Cerebellar nuclear complex (tissue), 1 donor: Measurements from ENCODE around the gene WDR49.

Experiments
- DNase-seq, 2 experiments: peaks; one replicate each; lab custom pipeline; 2025; lab: John Stamatoyannopoulos, UW

Gene WDR49

DNA sequence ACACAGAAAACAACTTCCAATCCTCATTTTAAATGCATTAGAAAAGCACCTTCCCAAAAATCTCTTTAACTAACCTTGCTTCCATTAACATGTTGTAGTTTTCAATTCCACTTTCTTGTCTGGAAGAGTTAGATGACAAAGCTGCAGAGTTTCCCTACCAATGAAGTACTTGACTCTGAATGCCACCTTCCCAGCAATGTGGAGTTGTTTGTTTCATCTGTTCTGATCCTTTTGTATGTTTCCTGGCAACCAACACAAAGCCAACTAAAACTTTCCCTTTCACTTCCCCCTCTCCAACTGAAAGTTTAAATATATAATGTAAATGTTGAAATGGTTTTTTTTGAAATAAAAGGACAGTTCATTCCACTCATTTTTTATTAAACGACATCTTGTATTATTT lies at the start of gene WDR49:
Gene WDR49, minus strand, starts transcription at position 183 of the 400 bp plus-strand sequence. CDS start 517 bp downstream, outside the sequence.
- no peak for DNase-seq

DNA sequence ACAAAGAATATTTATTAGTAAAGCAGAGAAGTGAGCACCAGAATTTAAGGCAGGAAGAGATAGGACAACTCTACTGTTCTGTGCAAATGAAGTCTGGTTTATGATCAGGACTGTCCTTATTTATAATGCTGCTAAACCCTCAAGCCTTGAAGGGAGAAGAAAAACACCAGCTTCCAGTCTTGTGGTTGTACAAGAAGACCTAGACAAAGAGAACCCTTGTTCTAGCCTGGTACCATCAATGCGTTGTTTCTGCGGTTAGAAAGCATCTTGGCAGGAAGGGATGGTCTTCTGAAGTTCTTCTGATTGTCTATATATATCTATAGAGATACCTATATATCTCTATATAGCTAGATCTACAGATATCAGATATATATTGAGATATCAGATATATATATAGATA lies 47.2 kb upstream of the WDR49 start:
- no peak for DNase-seq

DNA sequence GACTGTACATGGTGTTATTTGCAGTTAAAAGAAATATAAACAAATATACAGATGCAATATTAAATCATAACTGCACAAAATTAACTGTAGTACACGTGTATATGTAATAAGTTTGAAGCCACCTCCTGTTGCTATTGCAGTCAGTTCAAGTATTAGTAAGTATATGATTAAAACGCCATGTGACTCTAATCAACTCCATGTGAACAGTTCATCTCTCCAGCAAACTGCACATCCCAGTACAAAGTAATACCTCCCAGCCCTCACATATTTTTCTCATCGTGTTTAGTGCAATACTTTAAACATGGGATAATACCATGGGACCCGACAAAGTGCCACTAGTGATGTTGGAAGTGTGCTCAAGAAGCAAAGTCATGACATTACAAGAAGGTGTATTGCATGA lies 46.3 kb upstream of the WDR49 start:
- DNase-seq = no peak

DNA sequence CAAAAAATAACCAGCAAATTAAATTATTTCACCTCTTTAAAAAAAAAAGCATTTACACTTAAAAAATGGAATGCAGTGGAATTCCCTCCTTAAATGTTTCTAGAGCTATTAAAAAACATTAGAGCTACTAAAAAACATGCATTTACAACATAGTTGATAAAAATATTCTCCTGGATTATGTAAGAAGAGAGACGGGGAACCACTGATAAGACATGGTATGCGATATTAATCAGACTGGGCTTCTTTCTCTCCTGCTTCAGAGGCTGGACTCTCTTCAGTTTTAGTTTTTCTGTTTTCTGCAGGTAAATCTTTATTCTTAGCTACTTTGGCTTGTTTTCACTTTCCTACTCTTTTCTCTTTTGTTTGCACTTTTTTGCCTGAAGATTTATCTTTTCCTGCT lies 40.4 kb upstream of the WDR49 start:
- DNase-seq = no peak

DNA sequence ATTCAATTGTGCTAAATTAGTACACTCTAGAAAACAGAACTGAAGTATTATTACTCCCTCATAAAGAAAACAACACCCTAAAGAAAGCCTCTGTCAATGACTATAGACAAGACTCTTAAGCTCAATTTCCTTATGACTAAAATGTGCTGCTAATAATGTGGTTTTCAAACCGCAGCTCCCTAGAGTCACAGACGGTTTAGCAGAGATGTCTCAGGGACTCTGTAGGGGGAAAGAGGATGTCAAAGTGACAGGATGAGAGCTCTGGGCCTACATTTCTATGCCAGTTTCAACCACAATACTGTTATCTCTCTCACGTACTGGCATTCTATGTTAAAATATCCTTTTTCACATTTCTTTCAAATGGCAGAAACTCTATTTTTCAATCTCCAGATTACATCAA lies 37.6 kb upstream of the WDR49 start:
- no peak for DNase-seq

DNA sequence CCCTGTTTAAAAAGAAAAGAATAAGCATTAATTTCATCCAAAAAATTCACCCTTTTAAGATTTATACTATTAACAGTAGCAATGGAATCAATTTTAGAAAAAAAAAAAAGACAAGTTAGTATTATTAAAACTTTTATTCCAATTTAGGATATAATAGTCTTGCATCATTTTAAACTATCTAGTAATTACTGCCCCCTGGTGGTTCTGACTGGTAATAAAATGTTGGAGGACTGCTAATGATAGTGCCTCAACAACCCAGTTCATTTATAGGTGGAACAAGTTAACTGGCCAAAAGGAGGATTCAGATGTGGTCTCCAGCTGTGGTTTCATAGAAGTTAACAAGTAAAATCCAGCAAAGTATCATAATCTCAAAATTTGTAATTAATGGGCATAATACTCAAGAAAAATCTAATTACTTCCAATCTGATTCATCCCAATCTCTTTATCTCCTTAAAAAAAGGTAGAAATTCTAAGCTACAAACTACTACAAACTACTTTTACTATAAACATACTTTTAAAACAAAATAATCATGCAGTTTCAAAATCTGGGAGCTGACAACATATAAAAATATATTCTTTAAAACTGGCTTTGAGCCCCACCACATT lies 30.7 kb upstream of the WDR49 start:
- no peak for DNase-seq

DNA sequence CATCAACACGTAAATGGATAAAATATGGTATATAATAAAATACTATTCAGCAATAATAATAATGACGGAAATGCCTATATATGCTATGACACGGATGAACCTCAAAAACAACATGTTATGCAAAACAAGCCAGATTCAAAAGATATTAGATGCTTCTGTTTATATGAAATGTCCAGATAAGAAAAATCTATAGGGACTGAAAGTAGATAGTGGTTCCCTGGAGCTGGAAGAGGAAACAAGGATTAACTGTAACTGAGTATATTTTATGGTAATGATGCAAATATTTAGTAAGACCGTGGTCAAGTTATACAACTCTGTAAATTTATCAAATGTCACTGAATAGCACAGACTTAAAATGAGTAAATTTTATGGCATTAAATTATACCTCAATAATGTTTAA lies 25.8 kb upstream of the WDR49 start:
- DNase-seq = no peak

DNA sequence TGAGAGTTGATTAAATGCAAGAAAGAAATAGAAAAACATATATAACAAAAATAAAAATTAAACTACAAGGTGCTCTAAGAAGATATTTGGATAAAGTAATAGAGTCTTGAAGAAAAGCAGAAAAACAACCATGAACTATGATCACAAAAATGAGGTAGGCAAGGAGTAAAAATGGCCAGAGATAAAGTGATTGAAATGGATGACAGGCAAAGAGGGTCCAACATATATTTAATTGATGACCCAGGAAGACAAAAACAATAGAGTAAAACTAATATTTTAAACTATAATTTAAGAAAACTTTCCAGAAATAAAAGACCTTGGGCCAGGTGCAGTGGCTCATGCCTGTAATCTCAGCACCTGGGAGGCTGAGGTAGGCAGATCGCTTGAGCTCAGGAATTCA lies 22.1 kb upstream of the WDR49 start:
- no peak for DNase-seq

DNA sequence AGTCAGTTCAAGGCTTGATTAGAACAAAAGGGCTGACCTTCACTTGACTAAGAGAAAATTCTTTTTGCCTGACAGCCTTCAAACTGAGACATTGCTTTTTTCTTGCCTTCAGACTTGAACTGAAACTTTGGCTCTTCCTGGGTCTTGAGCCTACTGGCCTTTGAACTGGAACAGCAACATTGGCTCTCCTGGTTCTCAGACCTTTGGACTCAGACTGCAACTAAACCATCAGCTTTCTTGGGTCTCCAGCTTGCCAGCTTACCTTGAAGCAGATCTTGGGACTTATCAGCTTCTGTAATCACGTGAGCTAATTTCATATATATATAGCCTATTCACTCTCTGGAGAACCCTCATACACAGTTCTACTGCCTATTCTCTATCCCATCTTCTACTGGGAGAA lies 19.5 kb upstream of the WDR49 start:
- DNase-seq = no peak

DNA sequence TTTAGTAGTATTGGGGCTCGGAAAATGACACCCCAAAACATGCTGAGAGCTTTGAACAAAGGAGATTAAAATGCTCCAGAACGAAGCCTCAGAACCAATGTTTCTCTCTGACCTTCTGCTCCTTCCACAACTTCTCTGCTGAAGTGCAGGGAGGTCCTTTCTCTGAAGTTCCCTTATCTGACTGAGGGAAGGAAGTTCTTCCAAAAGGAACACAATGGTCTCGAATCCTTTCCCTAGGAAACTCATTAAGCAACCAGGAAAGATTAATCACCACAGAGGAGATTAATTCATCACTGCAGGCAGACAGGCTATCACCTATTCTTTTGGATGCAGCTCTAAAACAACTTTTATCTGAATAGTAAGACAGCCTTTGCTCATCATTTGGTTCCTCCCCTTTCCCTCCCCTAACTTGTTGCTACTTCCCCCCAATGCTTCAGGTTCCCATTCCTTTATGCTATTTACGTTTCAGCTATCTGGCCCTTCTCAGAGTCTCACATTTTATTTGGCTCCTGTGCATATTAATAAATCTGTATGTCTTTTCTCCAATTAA lies 18.2 kb upstream of the WDR49 start:
- DNase-seq = no peak

DNA sequence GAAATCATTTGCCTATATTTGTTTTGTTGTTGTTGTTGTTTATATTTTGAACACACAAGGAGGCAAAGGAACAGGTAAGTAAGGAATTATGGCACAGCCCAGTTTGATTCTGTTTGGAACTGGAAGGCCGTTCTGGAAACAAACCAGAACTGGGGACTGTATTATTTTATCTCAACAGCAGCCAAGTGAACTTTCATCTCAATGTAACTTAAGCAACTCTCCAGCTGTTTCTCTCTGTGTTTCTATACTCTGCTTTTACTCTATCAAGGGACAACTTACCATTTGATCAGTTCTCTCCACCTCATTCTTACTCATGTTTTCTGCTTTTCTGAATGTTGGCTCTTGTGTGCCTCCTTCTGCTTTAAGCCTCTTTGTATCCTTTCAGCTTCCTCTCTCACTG lies 16.0 kb upstream of the WDR49 start:
- DNase-seq = no peak

DNA sequence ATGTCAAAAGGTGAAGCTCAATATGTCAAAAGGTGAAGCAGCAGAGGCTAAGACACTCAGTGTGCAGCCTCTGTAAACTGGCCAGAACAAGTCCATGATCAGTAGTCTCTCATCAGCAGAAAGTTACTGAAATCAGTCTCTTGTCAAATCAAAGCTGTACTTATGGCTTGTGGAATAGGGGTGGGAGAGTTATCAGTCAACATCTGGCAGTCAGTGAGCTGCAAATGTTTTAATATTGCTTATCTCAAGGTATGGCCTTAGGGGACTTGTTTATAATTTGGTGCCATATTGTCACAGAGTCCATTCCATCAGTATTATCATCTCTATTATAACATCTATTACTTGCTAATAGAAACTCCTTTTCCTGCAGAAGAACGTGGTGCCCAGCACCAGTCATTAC lies 14.9 kb upstream of the WDR49 start:
- no peak for DNase-seq

DNA sequence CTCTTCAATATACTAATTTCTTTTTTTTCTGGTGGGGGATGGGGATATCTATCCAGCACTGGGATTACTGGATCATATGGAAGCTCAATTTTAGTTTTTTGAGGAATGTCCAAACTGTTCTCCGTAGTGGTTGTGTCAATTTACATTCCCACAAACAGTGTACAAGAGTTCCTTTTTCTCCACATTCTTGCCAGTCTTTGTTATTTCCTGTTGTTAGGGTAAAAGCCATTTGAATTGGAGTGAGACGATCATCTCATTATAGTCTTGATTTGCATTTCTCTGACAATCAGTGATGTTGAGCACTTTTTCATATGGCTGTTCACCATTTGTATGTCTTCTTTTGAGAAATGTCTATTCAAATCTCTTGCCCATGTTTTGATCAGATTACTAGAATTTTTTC lies 12.8 kb upstream of the WDR49 start:
- no peak for DNase-seq

DNA sequence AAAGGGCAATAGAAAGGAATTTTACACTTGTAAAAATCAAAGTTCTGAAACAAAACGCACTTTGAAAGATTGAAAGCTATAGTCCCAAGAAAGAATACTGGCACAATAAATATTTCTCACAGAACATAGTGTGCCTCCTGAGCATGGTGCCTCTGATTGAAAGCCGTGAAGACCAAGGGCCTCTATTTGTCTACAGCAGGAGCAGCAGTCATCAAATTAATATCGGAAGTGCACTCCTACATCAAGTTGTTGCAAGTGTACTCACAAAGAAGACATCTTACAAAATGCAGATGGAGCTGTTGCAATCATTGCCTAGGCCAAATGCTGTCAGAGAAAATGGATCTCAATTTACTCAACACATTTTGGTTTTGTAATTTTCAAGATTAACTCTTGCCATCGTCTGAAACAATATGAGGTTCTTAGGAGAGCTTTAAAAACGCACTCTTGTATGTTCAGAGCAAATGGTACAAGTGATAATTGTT lies 9.2 kb upstream of the WDR49 start:
- no peak for DNase-seq

DNA sequence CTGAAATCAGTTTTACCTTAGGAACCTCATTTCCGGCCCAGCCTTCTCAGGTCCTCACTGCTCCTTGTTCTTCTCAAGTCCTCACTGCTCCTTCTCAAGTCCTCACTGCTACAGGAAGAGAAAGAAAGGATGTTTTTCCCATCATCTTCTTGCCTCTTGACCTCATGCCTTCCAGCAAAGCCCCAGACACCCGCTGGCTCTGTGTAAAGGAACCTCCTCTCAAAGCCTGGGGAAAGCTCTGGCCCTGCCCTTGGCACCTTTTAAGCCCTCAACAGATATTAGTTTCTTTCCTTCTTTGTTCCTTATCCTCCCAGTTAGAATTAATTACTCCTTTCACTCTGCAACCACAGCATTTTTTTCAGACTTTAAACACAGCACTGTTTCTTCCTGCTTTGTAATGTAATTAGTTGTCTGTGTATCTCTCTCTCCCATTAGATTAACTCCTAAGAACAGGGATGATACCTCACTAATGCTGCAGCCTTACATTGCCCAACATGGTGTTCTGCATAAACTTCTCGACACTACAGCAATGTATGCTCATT lies 4.0 kb upstream of the WDR49 start:
- no peak for DNase-seq

DNA sequence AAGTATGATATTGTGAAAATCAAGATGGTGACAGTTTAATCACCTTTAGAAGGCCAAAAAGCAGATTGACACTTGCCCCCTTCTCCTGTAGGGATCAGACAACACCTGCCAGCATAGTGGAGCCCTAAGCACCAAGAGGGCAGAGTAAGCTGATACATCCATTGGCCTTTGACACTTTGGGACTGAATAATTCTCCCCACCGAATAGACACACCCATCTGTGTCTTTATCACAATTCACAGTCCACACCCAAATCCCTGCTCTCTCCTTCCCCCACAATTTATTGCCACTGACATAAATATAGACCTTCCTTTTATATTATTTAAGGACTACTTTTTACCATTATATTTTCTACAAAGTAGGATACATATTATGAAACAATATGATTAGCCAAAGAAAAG lies 3.1 kb upstream of the WDR49 start:
- DNase-seq = no peak

DNA sequence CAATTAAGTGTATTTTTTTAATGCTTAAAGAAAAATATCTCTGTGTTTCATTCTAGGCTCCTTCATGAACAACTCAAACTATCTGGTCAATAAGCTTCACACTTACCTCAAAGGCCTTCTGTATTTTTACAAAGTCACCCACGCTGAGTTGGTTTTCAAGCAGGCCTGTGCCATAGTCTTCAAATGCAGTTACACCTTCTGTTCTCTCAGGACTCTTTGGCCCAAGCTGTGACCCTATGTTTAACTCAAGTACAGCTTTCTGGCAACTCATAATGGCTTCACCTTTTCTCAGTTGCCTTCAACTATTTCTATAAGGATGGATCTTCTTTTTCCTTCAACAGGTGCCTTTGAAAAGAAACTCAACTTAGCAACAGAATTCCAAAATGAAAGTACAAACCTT lies 587 bp downstream of the WDR49 start:
- DNase-seq = no peak

DNA sequence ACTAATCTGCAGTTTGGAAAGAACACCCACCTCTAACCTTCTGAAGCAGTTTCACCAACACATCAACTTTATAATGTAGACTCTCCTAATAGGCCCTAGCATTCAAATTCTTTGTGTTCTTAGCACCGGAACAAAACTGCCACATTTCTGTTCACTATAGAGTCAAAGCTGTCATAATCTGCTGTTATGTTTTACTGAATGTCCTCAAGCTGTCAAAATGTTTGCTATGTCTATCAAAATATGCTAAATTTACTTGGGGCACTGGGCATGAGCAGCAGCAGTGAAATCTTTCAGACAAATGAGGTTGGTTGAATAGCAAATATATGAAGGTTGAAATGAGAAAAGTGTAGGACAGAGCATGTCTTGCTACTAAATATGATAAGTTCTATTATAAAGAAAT lies 1.9 kb downstream of the WDR49 start:
- no peak for DNase-seq

DNA sequence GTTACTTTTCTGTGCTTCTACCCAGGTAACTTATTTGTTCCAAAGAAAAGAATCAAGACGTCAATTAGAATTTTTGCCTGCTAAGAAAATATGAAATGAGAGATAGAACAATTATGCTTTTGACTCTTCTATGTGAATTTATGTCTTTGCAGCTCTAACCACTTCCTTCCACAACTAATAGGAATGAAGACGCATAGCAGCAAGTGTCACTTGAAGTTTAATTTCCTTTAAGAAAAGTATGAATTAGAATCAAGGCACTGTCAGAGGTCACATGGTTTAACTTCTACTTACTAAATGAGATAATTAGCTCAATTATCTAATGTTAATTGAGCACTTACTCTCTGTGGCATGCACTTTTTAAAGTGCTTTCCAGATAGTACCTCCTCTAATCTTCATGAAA lies 3.3 kb downstream of the WDR49 start:
- DNase-seq = no peak

DNA sequence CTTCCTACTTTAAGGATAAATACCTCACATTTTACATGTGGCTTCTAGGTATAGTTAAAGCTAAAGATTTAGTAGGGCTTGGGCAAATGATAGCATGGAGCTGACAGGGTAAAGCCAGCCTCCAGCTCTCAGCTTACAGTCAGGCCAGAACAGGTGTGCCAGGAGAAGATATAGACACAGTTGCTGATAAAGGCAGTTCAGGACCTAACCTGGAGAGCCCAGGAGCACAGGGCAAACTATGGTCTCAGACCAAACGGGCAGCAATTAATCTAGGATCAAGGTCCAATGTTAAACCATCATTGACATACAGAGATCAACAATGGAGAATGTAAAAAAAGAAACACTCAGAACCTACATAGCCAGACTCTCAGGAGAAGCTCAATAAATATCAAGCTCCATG lies 4.0 kb downstream of the WDR49 start:
- DNase-seq = no peak

DNA sequence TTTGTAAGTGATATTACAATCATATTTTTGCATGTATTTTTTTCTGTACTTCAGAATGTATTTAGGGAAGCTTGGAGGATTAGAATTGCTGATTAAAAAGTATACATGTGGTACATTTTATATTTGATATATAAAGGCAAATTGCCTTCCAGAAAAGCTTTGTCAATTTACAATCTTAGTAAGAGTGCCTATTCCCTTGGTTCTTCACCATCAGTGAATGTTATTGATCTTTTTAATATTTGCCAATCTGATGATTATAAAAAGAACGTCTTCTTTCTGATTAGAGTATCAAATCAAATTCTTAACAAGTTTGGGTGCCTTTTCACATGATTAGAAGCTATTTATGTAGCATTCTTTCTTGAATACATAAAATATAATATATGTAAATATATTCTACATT lies 9.1 kb downstream of the WDR49 start:
- no peak for DNase-seq

DNA sequence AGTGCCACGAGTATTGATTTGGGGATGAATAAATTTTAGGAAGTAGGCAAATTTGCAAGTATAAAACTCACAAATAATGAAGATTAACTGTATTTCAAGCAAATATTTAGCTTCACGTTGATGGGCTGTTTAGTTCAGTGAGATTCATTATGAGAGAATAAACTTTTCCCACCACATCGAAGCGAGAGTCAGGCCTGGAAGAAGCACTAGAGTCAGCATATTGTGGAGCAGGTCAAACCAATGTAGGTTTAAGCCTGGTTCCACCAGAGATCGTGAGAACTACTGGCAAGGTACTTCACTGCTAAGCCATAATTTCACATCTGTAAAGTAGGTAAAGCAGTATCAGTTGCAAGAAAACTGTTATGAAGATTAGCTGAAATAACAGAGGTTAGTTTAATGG lies 22.3 kb downstream of the WDR49 start:
- DNase-seq = no peak

DNA sequence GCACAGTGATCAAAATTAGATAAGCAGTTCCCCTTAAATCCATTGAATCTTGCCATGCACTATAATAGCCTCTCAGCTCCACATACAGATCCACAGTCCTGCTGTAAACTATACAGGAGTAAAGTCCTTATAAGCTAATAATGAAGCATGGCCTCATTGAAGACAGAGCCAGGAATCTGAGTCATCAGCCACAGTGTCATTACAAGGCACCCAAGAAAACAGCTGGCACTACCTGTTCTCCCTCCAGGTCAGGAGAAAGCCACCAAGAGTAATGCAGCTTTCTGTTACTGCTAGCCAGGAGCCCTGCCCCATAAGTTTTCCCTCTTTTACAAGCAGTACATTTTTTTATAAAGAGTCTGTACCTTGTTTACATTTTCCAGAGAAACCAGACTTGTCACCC lies 27.3 kb downstream of the WDR49 start:
- no peak for DNase-seq

DNA sequence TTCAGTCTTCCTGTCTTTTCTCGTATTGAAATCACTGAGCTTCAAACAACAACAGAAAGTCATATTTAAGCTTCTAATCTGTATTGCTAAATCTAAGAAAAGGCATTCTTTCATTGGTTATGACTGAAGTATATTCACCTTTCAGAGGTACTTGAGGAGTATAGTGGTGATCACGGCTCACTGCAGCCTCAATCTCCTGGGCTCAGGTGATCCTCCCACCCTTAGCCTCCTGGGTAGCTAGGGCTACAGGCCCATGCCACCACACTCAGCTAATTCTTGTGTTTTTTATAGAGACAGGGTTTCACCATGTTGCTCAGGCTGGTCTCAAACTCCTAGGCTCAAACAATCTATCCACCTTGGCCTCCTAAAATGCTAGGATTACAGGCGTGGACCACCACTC lies 38.7 kb downstream of the WDR49 start:
- no peak for DNase-seq
